ENCODE data around the gene TSPAN12.
A peak's percentile ranks its signal among the peaks of the same experiment; 100 is the strongest.
"Not testable (repeated sequence)": the region's sequence is repeated elsewhere in the genome, so short reads cannot be mapped to it uniquely, and the experiment has no call there.

The TSPAN12 gene

DNA sequence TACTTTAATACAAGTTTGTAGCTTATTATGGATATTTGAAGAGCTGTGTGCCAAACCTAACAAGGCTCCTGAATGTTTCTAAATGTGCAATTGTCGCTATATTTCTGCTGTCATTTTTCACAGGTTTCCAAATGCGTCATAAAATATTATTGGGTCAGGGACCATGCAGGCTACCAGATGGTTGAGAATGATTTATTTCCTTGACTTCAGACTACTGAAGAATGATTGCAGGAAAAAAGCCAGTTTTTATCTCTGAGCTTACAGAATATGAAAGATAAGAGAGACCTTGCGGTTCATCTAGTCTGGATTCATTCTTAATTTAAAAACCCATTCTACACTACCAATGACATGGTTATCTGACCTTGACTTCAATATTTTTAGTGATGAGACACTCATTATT lies 55.2 kb downstream of the TSPAN12 start:
- DNase-seq: no peak

DNA sequence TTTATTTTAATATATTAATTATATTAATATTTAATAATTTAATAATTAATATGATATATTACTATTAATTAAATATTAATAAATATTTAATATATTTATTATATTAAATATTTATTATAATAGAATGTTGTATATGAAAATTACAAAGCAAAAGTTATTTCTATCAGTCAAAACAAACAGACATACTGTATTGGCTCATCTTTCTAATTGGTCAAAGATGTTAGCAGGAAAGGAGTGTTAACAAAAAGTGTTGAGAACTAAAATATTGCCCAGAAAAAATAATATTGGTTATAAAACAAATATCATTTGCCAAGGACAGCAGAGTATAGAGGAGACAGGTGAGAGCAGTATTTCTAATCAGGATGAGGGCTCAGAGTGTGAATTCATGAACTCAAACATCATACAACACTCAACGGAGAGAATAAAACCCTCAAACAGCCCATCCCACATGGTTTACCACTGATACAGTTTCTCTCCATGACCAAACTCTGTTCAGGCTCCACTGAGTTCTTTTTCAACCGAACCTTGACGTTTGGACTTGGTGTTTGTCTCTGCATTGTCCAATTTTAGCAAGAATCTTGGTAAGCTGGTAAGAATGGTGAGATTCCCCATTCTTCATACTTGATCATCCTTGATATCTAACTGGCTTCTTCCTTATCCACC lies 58.0 kb downstream of the TSPAN12 start:
- no peak for DNase-seq

DNA sequence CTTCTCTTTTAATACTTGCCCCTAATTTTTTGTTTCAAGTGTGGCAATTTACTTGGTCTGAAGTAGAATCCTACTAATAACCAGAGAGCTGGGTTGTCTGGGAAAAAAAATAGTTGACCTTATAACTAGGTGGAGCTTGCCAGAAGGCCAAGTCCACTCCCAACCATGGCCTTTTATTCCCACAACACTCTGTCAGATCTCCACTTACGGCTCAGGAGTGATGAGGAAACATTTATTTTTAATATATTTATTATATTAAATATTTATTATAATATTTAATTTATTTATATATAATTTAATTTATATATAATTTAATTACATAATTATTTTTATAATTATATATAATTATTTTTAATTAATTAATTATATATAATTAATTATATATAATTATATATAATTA lies 58.8 kb downstream of the TSPAN12 start:
- no peak for DNase-seq

DNA sequence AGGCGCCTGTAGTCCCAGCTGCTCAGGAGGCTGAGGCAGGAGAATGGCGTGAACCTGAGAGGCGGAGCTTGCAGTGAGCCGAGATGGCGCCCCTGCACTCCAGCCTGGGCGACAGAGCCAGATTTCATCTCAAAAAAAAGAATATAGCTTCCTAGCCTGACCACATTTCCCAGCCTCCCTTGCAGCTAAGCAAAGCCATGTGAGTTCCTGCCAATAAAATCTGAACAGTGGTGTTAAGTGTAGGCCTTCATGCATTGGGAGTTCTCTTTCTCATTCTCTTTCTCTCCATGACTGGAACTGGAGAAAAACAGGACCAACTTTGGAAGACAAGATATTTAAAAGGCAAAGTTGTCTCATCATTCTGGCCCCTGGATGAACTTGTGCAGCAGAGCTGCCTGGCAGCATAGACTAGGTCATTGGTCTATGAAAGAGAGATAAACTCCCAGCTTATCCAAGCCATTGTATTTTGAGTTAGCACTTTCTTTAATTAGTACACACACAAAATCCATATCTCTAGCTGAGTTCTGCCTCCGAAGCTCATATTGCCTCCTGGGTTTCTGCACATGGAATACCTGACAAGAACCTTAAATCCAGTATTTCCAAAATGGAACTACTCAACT lies 60.8 kb downstream of the TSPAN12 start:
- no peak for DNase-seq

DNA sequence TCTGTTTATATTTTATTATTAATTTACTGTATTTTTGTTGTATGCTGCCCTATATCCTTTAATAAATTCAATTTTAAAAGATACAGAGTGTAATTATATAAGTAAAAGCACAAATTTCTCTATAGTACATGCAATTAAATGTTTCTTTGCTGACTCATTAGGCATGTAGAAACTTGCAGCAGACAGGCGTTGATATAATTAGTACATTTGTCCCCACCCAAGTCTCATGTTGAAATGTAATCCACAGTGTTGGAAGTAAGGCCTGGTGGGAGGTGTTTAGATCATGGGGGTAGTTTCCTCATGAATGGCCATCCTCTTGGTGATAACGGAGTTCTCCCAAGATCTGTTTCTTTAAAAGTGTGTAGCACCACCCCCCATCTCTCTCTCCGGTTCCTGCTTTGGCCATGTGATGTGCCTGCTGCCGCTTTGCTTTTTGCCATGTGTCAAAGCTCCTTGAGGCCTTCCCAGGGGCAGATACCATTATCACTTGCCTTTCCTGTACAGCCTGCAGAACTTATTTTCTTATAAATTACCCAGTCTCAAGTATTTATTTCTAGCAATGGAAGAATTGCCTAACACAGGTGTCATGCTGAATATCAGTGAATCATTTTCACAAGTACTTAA lies 63.7 kb downstream of the TSPAN12 start:
- DNase-seq: no peak

DNA sequence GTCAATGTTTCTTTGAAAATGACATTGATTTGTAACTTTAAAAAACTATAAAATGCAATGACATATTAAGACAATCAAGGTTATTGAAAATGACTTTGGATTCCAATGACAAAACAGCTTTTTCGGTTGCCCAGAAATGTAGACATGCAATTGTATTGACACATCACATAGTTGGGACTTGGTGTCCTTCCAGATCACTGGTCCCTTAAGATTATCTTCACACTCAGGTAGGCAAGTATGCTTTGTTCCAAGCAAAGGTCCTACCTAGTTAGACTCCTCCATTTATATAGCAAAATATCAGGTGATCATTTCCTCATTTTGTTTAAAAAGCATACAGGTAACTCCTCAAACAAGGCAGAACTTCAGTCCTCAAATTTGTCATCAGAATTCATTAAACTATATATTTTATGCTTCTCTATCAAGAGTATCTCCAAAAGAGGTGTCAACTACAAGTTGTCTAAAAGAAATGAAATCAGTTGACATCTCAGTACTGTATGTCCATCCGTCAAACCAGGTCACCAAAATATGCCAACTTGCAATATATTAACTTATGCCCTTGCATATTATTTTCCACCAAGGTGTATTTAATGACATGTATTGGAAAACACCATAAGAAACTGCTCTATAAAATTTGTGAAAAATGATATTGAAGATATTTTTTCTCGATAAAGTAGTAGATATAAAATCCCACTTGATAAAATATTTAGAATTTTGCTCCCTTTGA lies 64.6 kb downstream of the TSPAN12 start:
- no peak for DNase-seq

DNA sequence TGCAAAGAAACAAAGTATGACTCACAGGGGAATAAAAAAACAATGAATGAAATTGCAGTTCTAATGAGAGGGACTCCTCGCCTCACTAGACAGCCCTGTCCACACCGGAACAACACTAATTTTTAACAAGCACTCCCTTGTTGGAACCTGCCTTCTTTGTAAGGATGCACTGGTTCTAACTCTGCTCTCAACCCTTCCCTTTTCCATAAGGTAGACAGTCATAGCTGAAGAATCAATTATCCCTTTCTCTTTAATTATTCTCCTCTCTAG lies 65.1 kb downstream of the TSPAN12 start:
- DNase-seq: no peak

DNA sequence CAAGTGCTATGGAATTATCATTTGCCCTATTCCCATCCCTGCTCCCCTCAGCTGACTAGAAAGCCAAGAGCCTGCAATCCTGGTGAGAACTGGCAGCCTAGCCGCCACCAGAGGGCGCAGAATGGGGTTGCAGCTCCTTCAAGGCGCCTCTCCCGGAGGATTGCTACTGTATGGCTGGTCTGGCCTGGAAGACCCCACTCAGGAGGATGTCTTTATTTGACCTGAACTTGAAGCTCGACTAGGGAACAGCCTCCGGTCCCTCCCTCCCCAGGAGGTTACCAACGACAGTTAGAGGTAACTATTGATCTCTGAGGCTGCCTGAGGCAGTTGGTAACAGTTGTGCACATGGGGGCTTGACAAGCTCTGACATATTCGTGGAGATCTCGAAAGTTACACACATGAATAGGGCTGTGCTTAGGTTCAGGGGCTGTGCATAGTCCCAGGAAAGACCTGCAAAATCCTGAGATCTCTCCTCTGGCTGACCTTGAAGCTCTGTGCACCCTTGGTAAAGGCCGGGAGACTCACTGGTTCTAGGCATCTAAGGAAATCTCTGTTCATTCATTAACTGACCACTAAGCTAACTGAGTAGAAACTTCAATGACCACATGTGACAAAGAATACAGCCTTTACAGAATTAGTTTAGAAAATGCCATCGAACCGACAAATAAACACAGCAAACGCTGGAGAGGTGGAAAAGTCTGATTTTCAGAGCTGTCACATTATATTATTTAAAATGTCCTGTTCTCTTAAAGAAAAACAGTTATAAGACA lies 65.7 kb downstream of the TSPAN12 start:
- DNase-seq: peak; percentile 58

DNA sequence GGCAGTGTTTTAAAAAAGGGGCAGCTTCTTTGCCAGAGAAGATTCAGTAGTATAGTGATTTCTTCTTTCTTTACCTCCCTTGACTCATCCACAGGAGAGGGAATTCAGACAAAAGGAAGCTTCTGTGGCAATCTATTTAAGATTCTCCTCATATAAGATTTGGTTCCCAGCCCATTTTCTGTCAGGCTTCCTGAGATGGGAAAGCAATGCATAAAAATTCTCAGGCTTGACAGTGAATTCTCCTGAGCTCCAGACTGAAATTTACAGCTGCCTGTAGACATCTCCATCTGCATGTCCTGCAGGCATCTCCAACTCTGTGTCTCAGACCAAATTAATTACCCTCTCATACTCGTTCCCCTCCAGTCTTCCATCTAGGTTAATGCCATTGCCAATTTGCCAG lies 72.8 kb downstream of the TSPAN12 start:
- no peak for DNase-seq

DNA sequence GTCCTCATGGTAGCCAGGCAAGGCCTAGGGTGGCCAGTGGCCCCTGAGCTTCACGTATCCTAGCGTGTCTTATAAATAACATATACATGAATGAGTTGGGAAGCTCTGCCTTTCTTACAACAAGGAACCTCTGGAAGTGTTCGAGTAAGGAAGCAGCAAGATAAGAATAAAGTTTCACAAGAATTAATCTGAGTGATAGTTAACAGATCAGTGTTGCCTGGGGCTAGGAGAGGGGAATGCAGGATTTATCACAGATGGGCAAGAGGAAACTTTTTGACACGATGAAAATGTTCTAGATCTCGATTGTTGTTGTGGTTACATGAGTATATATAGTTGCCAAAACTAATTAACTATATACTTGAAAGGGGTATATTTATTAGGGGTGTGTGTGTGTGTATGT lies 74.2 kb downstream of the TSPAN12 start:
- DNase-seq: no peak

DNA sequence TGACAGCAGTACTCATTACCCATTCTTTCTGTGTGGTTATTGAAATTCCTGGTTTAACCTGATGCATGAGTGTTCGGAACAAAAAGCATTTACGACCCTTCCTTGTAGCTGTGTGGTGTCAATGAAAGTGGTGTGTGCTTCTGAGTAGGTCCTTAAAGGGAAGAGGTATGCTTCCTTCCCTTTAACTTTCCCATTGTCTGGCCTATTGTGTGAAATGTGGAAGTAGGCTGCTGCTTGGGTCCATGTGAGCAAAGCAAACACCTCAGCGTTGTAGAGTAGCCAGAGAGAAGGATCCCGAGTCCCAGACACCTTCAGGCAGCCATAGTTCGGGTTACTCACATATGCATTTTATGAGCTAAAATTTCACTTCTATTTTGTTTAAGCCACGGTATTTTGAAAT lies 74.7 kb downstream of the TSPAN12 start:
- no peak for DNase-seq

DNA sequence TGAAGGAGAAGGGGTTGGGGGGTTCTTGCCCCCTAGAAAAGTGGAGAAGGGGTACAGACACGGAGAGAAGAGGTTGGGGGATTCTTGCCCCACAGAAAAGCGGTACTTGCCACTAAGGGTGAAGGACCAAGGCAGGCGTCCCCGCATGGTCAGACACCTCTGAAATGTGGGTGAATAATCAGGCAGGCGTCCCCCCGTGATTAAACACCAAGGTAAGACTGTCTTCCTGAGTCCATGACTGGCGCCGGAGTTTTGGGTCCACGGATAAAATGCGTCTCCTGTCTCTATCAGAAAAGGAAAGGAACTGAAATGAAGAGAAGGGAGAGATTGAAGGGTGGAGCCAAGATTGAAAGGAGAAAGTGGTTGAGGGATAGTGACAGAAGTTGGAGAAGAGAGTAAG lies 76.0 kb downstream of the TSPAN12 start:
- DNase-seq: not testable (repeated sequence)

DNA sequence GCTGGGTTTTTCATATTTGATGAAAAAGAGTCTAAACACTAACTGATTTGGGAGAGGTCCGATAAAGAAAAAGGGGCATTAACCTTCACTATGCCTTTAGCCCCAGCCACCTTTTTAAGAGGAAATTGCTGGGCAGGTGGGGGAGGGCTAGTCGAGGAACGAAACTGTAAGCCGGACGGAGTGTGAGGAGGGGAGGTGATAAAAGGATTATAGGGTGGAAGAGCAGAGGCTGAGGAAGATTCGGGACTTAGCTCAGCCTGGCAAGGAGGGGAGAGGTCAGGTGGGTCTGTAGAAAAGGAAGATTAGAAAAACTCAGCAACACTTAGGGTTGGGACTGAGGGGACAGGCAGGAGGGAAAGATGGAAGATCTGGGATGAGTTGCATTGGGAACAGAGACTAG lies 77.0 kb downstream of the TSPAN12 start:
- no peak for DNase-seq

DNA sequence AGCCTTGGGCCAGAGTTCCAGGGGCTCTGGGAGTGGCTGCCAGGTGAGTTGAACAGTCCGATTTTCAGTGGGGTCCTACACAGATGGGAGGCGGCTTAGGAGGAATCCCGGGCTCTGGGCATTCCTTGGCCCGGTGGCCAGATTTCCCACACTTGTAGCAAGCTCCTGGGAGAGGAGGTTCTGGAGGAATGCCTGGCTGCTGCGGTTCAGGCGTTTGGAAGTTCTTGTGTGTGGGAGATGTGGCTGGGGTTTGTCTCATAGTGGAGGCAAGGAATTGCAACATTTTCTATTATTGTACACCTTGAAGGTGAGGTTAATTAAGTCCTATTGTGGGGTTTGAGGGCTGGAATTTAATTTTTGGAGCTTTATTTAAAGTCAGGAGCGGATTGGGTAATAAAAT lies 77.5 kb downstream of the TSPAN12 start:
- not testable (repeated sequence) for DNase-seq

DNA sequence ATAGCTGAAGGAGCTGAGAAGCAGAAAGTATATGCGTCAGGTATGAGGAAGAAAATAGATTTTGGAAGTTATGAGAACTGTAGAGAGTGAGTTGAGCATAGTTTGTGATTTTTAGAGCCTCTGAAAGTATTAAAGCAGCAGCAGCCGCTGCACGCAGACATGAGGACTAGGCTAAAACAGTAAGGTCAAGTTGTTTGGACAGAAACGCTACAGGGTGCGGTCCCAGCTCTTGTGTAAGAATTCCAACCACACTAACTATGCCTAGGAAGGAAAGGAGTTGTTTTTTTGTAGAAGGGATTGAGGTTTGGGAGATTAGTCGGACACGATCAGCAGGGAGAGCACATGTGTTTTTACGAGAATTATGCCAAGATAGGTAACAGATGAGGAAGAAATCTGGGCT lies 78.9 kb downstream of the TSPAN12 start:
- DNase-seq: not testable (repeated sequence)

DNA sequence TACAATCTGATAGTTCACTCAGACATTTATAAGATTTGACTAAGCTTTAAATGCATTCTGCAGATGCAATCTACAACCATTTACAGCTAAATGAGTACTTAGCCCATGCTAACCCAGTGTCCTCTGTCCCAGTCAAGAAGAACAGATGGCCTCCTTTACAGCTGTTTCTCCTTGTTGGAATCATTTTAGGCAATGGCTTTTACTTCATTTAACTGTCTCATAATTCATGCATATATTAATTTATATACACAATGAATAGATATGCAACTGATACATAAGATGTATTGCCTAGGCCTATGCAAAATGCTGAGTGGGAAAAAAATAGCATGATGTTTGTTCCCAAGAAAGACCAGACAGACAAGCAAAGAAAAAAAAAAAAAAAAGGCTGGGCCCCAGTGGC lies 82.2 kb downstream of the TSPAN12 start:
- no peak for DNase-seq

DNA sequence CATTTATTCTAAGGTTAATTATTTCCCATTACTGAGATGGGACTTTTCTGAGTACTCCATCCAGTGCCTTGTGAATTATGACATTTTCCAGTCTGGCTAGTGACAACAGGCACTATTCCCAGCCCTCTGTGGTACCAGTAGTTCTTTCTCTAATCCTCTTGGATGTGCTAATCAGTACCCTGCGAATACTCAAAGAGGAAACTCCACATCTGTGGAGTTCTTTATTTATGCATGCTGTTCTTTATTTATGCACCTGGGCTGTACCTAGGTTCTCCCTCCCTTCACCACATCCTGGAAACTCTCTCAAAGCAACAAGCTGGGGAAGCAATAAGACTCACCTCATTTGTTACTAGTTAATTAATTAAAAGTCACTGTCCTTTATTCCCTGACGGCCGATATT lies 83.5 kb downstream of the TSPAN12 start:
- DNase-seq: no peak

DNA sequence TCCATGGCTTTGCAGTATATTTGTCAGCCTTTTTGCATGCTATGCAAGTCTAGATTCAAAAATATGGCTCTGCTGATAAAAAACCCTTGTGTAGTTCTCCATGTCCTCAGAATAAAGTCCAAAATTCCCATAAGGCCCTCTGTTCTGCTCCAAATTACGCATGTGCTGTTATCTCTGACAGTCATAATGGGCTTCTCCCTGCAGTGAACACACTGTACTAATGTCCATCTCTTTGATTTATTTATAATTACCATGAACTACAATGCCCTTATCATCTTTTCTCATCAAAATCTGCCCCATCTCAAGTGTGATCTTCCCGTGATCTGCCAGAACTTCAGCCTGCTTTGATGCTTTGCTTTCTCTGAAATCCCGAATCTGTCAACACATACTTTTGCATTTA lies 87.7 kb downstream of the TSPAN12 start:
- DNase-seq: no peak

DNA sequence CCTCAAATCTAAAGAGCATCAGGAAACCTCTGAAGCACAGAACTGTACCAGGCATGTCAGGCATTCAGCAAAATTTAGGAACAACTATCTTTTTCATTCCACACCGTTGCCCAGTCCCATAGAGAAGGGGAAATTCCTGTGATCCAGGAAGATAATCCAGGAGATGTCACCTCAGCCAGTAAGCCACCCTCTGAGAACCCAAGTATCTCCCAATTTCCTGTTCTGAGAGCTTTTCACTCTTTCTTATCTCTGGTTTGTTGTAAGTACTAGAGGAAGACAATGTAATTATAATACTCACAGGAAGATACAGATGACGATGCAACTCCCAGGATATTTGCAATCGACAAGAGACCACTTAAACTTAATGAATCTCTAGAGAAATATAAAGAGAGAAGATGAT lies 97.1 kb downstream of the TSPAN12 start:
- no peak for DNase-seq

DNA sequence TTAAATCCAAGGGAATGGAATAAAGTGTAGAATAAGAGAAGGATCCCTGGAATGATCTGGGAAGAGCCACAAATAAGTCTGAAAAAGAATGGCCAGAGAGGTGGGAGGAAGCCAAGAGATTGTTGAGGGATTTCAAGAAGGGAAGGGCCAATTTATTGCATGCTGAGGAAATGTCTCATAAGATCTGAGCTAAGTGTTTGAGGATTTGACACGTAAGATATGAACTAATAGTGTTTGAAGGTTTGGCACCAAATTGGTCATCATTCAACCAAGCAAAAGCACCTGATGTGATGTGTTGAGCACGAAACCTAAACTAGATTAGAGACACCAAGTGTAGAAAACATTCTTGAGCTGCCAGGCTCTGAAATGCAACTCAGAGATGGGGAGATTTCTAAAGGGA lies 97.9 kb downstream of the TSPAN12 start:
- DNase-seq: no peak

DNA sequence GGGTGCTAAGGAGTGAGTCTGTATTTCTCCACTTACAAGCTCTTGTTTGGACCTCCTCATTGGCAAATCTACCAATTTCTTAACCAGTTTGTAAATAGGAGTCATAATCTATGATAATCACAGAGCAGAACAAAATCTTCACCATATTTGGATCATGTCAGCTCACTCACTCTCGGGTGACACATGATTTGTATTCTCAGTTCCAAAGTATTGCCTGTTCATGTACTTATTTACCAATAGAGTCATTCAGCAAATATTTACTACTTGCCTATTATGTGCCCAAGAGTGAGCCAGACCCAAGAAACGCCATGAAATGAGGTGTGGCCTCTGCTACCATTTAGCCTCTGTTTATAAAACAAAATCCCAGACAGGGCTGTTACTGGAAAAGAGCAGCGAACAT lies 114.8 kb downstream of the TSPAN12 start:
- DNase-seq: no peak

DNA sequence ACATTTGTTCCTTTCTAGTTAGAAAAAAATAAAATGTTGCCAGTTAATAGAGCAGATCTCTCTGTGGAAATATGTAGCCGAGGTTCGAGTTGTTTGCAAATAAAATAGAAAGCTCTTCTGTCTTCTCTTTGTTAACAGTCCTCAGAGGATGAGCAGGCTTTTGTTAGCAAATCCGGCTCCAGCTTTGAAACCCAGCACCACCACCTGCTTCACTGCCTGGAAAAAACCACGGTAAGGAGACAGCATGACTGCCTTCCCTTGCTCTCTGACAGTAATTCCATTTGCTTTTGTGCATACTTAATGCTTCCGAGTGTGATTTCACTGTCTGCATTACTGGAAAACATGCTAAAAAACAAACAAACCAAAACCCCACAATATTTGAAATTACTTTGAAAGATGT lies 115.6 kb downstream of the TSPAN12 start:
- DNase-seq: no peak

DNA sequence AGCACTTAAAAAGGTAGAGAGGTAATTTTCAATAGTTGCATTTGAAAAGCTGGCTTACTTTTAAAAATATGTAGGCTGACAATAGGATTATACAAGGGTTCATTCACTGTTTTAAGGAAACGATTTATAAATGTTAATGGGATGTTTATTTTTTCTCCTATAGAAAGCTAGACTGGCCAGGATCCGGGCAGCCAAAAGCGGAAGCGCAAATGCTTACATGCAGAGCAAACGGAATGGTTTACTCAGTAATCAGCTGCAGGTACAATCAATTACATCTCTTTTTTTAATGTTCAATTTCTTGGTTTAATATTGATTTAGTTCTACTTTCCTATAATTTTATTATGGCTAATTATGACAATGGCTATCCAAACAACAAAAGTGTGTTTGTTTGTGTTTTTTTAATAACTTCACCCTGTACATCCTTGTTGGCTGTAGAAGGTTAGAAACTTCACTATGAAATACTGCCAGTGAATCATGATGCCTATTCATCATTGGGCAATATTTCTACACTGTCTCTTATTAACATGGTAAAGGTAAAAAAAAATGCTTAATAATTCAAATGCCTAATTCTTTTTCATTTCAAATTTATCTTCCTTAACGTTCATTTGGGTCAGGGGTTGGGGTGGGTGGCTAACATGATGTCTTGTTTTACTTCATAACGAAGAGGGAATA lies 116.4 kb downstream of the TSPAN12 start:
- no peak for DNase-seq
